Measurements from ENCODE around the gene CCDC3.
A peak's percentile ranks its signal among the peaks of the same experiment; 100 is the strongest.

Gene CCDC3

DNA sequence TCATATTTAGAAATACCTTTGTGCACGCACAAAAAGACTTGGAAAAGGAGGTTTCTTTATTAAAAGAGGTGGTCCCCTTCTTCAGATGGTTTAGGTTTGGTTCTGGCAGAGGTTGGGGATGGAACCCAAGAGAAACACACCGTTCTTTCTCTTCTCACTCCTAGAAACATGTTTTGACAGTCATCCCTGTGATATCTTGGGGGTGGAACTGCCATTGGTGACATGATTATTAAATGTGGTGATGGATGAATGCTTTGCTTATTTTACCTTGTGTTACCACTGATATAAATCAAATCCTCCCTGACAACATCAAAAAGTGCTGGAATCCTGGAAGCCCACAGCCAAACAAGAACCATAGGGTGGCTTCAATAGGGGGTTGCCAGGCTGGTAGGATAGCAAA, 146.5 kb downstream of the CCDC3 start:
- no peak overlapping the region for H3K4me3 ChIP-seq (replicated peaks; ENCODE audit: low read depth, low read length)
- no peak for DNase-seq (ENCODE audit: low read depth)
- TF ChIP-seq, protein P1, sequence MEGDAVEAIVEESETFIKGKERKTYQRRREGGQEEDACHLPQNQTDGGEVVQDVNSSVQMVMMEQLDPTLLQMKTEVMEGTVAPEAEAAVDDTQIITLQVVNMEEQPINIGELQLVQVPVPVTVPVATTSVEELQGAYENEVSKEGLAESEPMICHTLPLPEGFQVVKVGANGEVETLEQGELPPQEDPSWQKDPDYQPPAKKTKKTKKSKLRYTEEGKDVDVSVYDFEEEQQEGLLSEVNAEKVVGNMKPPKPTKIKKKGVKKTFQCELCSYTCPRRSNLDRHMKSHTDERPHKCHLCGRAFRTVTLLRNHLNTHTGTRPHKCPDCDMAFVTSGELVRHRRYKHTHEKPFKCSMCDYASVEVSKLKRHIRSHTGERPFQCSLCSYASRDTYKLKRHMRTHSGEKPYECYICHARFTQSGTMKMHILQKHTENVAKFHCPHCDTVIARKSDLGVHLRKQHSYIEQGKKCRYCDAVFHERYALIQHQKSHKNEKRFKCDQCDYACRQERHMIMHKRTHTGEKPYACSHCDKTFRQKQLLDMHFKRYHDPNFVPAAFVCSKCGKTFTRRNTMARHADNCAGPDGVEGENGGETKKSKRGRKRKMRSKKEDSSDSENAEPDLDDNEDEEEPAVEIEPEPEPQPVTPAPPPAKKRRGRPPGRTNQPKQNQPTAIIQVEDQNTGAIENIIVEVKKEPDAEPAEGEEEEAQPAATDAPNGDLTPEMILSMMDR (IDR thresholded peaks at IDR 0.05; ENCODE audit: low read length, missing control alignments): no peak

DNA sequence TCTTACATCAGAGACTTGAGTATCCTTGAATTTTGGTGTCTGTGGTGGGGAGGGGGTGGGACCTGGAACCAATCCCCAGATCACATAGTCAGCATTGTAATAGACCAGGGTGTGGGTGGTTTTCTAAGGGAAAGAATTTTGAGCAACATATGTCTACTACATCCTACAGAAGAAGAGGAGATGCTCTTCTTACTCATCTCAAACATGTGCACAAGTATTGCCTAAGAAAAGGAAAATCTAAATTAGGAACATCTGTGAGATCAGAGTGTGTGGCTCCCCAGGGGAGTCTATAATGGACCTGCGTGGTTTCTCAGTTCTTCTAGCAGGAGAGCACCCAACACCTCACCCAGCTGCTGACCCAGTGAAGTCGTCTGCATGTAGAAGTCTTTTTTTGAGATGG, 148.8 kb downstream of the CCDC3 start:
- TF ChIP-seq, protein P1 (IDR thresholded peaks at IDR 0.05; ENCODE audit: low read length, missing control alignments): no peak
- no peak for DNase-seq (ENCODE audit: low read depth)
- H3K4me3 ChIP-seq (replicated peaks; ENCODE audit: low read depth, low read length): no peak overlapping the region

DNA sequence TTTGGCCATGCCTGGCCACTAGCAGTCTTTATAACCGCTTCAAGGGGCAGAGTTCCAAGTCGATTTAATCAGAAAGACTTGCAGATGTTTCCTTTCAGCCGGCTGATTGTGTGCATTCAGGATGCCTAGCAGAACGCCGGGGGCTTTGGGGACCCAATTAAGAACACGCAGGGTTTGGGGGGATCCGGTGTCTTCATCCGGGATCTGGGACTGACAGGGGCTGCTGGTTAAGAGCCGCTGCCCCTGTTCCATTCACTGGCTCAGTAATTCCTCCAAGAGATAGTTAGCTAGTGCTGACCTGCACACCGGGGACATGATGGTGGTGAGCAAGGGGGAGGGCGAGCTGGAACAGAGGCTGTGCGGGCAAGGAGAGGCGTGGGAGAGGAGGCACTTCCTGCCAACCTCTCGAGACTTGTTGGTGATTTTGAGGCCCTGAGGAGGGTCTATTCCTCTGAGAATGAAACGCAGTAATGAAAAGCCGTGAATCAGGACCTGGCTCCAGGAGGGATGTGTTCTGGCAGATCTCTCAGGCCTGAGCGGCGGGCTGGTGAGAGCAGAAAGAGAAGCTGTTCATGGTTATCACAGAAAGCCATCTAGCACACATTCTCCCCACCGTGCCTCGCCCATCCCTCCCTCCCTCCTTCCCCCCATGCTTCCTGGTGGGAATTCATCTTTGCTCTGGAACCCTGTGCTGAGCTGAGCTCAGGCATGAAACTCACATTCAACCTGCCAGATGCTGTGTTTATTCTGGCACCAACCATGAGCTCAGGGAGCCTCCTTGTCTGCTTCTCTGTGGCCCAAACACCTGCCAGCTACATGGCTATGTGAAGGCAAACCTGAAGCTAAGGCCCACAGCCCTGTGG, 152.0 kb downstream of the CCDC3 start:
- TF ChIP-seq, protein P1 (IDR thresholded peaks at IDR 0.05; ENCODE audit: low read length, missing control alignments): no peak
- peak; percentile 14 for DNase-seq (ENCODE audit: low read depth)
- H3K4me3 ChIP-seq (replicated peaks; ENCODE audit: low read depth, low read length): no peak overlapping the region

DNA sequence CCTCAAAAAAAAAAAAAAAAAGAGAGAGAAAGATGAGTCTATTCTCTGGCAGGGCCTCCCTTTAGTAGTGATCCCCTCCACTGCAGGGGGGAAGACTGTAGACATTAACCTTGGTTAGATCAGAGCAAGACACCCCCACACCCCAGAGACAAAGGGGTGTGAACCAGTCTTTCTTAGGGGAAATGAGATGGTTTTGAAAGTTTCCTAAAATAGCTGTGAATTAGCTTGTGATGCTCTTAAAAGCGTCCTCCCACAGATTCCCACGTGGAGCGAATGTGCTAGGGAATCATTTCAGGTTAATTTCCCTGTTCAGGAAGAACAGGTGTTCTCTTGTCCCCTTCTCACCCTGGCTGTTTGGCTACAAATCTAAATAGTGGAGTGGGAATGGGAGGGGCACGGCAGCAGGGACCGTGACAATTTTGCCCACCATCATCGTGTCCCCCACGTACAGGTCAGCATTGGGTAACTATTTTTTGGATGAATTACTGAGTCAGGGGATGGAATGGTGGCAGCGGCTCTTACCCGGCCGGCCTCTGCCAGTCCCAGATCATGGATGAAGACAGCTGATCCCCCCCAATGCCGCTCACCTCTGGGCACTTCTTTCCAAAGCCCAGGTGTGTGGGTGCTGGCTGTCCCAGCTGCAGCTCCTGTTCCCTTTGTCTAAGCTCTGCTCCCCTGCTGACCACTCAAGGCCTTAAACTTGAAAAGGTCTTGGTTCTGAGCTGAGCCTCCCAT, 152.9 kb downstream of the CCDC3 start:
- no peak for DNase-seq (ENCODE audit: low read depth)
- TF ChIP-seq, protein P1 (IDR thresholded peaks at IDR 0.05; ENCODE audit: low read length, missing control alignments): no peak
- no peak overlapping the region for H3K4me3 ChIP-seq (replicated peaks; ENCODE audit: low read depth, low read length)

DNA sequence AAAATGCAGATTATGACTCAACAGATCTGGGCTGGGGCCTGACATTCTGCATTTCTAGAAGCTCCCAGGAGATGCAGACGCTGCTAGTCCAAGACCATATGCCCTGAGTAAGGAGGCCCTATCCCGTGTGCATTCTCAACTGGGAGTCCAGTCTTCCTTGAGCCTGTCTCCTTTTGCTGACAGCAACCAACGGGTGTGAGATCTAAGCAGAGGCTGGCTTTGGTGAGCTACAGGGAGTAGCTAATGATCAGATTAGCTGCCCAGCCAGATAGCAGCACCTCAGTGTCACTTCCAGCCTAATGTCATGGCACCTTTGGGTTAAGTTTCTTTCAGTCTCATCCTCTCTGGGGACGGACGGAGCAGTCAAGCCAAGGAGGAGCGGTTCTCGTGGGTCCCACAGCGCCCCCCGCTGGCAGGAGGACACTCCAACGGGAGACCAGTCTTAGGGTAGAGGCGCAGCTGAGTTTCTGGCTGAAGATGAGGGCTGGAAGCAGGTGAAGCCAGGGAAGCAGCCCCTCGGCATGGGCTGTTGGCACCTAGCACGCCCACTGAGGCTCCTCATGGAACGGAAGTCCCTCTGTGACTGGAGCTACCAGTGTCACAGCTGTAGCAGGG, 154.0 kb downstream of the CCDC3 start:
- H3K4me3 ChIP-seq (replicated peaks; ENCODE audit: low read depth, low read length): no peak overlapping the region
- DNase-seq (ENCODE audit: low read depth): no peak
- TF ChIP-seq, protein P1 (IDR thresholded peaks at IDR 0.05; ENCODE audit: low read length, missing control alignments): no peak

DNA sequence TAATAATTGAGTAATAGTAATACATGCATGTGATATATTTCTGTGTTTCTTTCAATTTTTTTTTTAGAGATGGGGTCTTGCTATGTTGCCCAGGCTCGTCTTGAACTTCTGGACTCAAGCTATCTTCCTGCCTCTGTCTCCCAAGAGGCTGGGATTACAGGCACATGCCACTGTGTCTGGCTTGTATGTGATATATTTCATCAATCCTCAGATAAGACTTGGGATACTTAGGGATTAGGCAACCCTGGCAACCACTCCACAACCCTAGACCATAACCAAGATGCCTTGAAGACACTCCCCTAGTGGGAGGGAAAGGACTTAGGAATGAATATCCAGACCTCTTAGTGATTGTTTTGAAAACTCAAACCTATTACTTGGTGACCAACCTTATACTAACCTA, 154.8 kb downstream of the CCDC3 start:
- H3K4me3 ChIP-seq (replicated peaks; ENCODE audit: low read depth, low read length): no peak overlapping the region
- peak; percentile 71 for DNase-seq (ENCODE audit: low read depth)
- TF ChIP-seq, protein P1 (IDR thresholded peaks at IDR 0.05; ENCODE audit: low read length, missing control alignments): no peak

All from fibroblast of pulmonary artery (primary cell).